Neural progenitor cell (in vitro differentiated cells): Measurements from ENCODE around the gene SPTLC1.

Source experiments
- EZH2 ChIP-seq: fragments of 200-600 bp; sonication (generic); IDR thresholded peaks from 2 replicates; pipeline ENCODE4 v1.6.1; 2017; ENCODE audit warnings: antibody characterized with exemption, mild to moderate bottlenecking, moderate library complexity
- EZH2phosphoT487 ChIP-seq: fragments of 200-600 bp; sonication (generic); IDR thresholded peaks from 2 replicates; pipeline ENCODE4 v1.6.1; 2017; ENCODE audit warnings: antibody characterized with exemption
- TF ChIP-seq, protein P1 (sequence below): fragments of 200-600 bp; sonication (generic); IDR thresholded peaks from 2 replicates; pipeline ENCODE4 v1.5.1; 2017; ENCODE audit warnings: antibody characterized with exemption, mild to moderate bottlenecking

DNA sequence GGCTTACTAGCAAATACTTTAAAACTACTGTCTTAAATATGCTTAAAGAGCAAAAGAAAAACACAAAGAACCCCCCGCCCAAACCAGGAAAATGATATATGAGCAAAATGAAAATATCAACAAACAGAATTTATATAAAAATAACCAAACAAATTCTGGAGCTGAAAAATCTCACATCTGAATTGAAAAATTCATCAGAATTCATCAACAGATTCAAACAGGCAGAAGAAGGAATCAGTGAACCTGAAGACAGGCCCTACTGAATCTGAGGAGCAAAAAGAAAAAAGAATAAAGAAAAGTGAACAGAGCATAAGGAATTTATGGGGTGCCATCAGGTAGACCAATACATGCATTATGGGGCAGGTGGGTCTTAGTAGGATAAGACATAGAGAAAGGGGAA, 49.8 kb upstream of the SPTLC1 start:
- TF ChIP-seq EZH2 = no peak
- TF ChIP-seq, protein P1, sequence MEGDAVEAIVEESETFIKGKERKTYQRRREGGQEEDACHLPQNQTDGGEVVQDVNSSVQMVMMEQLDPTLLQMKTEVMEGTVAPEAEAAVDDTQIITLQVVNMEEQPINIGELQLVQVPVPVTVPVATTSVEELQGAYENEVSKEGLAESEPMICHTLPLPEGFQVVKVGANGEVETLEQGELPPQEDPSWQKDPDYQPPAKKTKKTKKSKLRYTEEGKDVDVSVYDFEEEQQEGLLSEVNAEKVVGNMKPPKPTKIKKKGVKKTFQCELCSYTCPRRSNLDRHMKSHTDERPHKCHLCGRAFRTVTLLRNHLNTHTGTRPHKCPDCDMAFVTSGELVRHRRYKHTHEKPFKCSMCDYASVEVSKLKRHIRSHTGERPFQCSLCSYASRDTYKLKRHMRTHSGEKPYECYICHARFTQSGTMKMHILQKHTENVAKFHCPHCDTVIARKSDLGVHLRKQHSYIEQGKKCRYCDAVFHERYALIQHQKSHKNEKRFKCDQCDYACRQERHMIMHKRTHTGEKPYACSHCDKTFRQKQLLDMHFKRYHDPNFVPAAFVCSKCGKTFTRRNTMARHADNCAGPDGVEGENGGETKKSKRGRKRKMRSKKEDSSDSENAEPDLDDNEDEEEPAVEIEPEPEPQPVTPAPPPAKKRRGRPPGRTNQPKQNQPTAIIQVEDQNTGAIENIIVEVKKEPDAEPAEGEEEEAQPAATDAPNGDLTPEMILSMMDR = no peak
- TF ChIP-seq EZH2phosphoT487 = no peak
